Cardiac muscle cell (in vitro differentiated cells and primary cell): ENCODE data around the gene TUBB4B. TPM values are rescaled to one million over a fixed set of nuclear protein-coding genes. Genes with fewer than 3 reads are reported as not detected.

Experiments used
- DNase-seq, 2 donors: peaks; one replicate each; pipeline versions ENCODE4 v3.0.0 to v3.0.0-alpha.2; 2010 to 2017; ENCODE audit warnings: low read depth in 1 of 2, low spot score in 1 of 2
- H3K27ac ChIP-seq: fragments of 200-600 bp; sonication (generic); 2 replicates; pipeline ENCODE4 v1.5.1; 2016
- H3K27me3 ChIP-seq: fragments of 200-600 bp; sonication (generic); 2 replicates; pipeline ENCODE4 v1.6.0; 2016; ENCODE audit warnings: control low read depth
- H3K36me3 ChIP-seq: fragments of 200-600 bp; sonication (generic); 2 replicates; pipeline ENCODE4 v1.5.1; 2016; ENCODE audit warnings: control low read depth
- H3K4me1 ChIP-seq: fragments of 200-600 bp; sonication (generic); 2 replicates; pipeline ENCODE4 v1.8.1; 2017; ENCODE audit warnings: low read depth, mild to moderate bottlenecking, mixed run types
- H3K4me3 ChIP-seq: fragments of 200-600 bp; sonication (generic); 2 replicates; pipeline ENCODE4 v1.5.1; 2016; ENCODE audit warnings: mild to moderate bottlenecking
- H3K9me3 ChIP-seq: fragments of 200-600 bp; sonication (generic); 2 replicates; pipeline ENCODE4 v1.5.1; 2017; ENCODE audit warnings: low read depth, mild to moderate bottlenecking, control low read depth
- CTCF ChIP-seq: IDR thresholded peaks from 2 replicates; pipeline ENCODE4 v1.5.1; 2012; ENCODE audit warnings: low read depth, mild to moderate bottlenecking, low read length
- polyA plus RNA-seq: library from polyadenylated mRNA; unstranded; fragments of >200 nt; fragmentation: Nextera tagmentation; extraction: Ambion mirVana; gene quantifications from 2 replicates; pipeline ENCODE4 v1.2.1, GENCODE V29; 2016
- total RNA-seq: library from RNA; depleted of rRNA; stranded (reverse); fragments of >200 nt; gene quantifications from 2 replicates; pipeline ENCODE4 v1.2.3, GENCODE V29; 2016

Gene TUBB4B
- total and polyA plus RNA-seq, 2 experiments from 2014 or later, result 540 to 745 TPM

DNA sequence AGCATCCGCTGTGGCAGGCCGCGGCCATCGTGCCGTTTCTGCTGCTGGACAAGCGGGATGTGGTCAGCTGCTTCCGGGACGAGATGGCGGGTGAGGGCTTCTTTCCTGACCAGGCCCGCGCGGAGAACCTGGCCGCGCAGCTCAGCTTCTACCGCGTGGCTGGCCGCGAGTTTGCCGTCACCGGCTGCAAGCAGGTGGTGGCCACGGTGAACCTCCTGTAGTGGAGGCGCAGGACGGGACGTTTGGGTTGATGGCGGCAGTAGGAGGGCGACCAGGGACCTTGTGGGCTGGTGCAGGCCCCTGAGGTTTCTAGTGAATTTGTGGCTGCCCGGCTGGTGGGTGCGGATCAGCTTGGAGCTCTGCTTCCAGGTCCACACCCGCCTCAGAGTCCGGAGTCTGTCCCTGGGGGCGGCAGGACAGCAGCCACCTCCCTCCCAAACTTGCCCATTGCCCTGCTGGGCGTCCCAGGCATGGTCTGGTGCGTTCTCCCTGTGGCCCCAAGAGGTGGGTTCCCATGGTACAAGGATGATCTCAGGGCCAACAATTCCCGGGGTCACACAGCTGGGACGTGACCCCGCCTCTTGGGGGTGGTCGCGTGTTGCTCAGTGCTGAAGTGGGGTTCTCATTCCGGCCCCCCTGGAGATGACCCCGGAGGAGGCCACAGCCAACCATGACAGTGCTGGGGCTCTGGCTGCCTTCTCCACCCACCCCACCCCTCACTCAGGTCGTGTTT is 38.8 kb downstream of the TUBB4B start:
- H3K4me3 ChIP-seq, result no peak overlapping the region
- H3K4me1 ChIP-seq, result peaks cover 32% of the 10 kb centered on the region
- H3K27ac ChIP-seq, result no peak overlapping the region
- no peaks in the 10 kb centered on the region for H3K9me3 ChIP-seq
- no peak for TF ChIP-seq CTCF
- peaks cover 6% of the 10 kb centered on the region for H3K27me3 ChIP-seq
- DNase-seq, result no peak
- H3K36me3 ChIP-seq, result peaks cover 6% of the 10 kb centered on the region

- DNase-seq, result peak; percentile 52 to 71
- Histone ChIP-seq H3K4me1 (peaks cover 31% of the 10 kb centered on the region), H3K36me3 (peaks cover 6% of the 10 kb centered on the region), H3K4me3 (peak overlapping the region; percentile 16), H3K27ac (no peak overlapping the region), H3K27me3 (peaks cover 6% of the 10 kb centered on the region), H3K9me3 (no peaks in the 10 kb centered on the region)
- peak; percentile 54 for TF ChIP-seq CTCF
Observed at GRCh38 chr9:137280474-137281344, 39.6 kb downstream of the TUBB4B start.

- Histone ChIP-seq H3K4me3 (peak overlapping the region; percentile 16), H3K27me3 (peaks cover 6% of the 10 kb centered on the region), H3K36me3 (peaks cover 6% of the 10 kb centered on the region), H3K4me1 (peaks cover 23% of the 10 kb centered on the region), H3K27ac (no peak overlapping the region), H3K9me3 (no peaks in the 10 kb centered on the region)
- no peak for DNase-seq
- TF ChIP-seq CTCF, result no peak
Observed at GRCh38 chr9:137281345-137282116, 40.4 kb downstream of the TUBB4B start.

- H3K9me3 ChIP-seq, result no peaks in the 10 kb centered on the region
- H3K4me3 ChIP-seq, result no peak overlapping the region
- peak; percentile 47 to 61 for DNase-seq
- peak; percentile 31 for TF ChIP-seq CTCF
- no peak overlapping the region for H3K27ac ChIP-seq
- H3K36me3 ChIP-seq, result no peaks in the 10 kb centered on the region
- H3K27me3 ChIP-seq, result no peaks in the 10 kb centered on the region
- H3K4me1 ChIP-seq, result no peaks in the 10 kb centered on the region
Observed at GRCh38 chr9:137286975-137287383, 45.9 kb downstream of the TUBB4B start.

- H3K9me3 ChIP-seq, result no peaks in the 10 kb centered on the region
- no peaks in the 10 kb centered on the region for H3K4me1 ChIP-seq
- H3K27ac ChIP-seq, result no peak overlapping the region
- no peaks in the 10 kb centered on the region for H3K36me3 ChIP-seq
- no peak for DNase-seq
- no peak overlapping the region for H3K4me3 ChIP-seq
- H3K27me3 ChIP-seq, result peaks cover 37% of the 10 kb centered on the region
- TF ChIP-seq CTCF, result no peak
Observed at GRCh38 chr9:137293094-137293481, 52.0 kb downstream of the TUBB4B start.
